Stimulated activated memory B cell treated with anti-CD40 and anti-IgM and Interleukin-4, amounts not matched to agents 10 μg/mL and 1 μg/mL and 100 μg/mL, for 72 hours (primary cell): Measurements from ENCODE around the gene CFAP61.

Experiments
- ATAC-seq: fragments of 150-1000 bp; cut with Tn5 transposase; 2 replicates; pipeline ENCODE4 v1.10.0; 2021
- H3K27ac Mint-ChIP-seq: one replicate; pipeline ENCODE4 v1.8.0; 2022; ENCODE audit warnings: mild to moderate bottlenecking, mixed read lengths
- H3K27me3 Mint-ChIP-seq: one replicate; pipeline ENCODE4 v1.8.0; 2022; ENCODE audit warnings: mixed read lengths
- H3K36me3 Mint-ChIP-seq: one replicate; pipeline ENCODE4 v1.8.0; 2022; ENCODE audit warnings: mixed read lengths
- H3K4me1 Mint-ChIP-seq: one replicate; pipeline ENCODE4 v1.8.0; 2022; ENCODE audit warnings: mixed read lengths
- H3K4me3 Mint-ChIP-seq: one replicate; pipeline ENCODE4 v1.8.0; 2022; ENCODE audit warnings: mild to moderate bottlenecking, moderate library complexity, mixed read lengths
- H3K9me3 Mint-ChIP-seq: one replicate; pipeline ENCODE4 v1.8.0; 2022; ENCODE audit warnings: mixed read lengths

The CFAP61 gene

GRCh38 chr20:20253744-20254330 lies 201.5 kb downstream of the CFAP61 start:
- Mint-ChIP-seq H3K9me3 (no peaks in the 10 kb centered on the region), H3K4me3 (no peak overlapping the region), H3K27ac (no peak overlapping the region), H3K27me3 (peaks cover 66% of the 10 kb centered on the region), H3K4me1 (no peaks in the 10 kb centered on the region), H3K36me3 (no peaks in the 10 kb centered on the region)
- ATAC-seq: no peak

GRCh38 chr20:20255099-20255498 lies 202.8 kb downstream of the CFAP61 start:
- Mint-ChIP-seq H3K36me3 (no peaks in the 10 kb centered on the region), H3K4me3 (no peak overlapping the region), H3K9me3 (no peaks in the 10 kb centered on the region), H3K27me3 (peaks cover 64% of the 10 kb centered on the region), H3K4me1 (no peaks in the 10 kb centered on the region), H3K27ac (no peak overlapping the region)
- no peak for ATAC-seq

GRCh38 chr20:20259533-20259932 lies 207.2 kb downstream of the CFAP61 start:
- Mint-ChIP-seq H3K4me1 (no peaks in the 10 kb centered on the region), H3K27me3 (peaks cover 37% of the 10 kb centered on the region), H3K9me3 (no peaks in the 10 kb centered on the region), H3K36me3 (no peaks in the 10 kb centered on the region), H3K4me3 (no peak overlapping the region), H3K27ac (no peak overlapping the region)
- no peak for ATAC-seq

GRCh38 chr20:20261159-20261558 lies 208.8 kb downstream of the CFAP61 start:
- no peak for ATAC-seq
- Mint-ChIP-seq H3K4me3 (no peak overlapping the region), H3K36me3 (no peaks in the 10 kb centered on the region), H3K4me1 (no peaks in the 10 kb centered on the region), H3K27me3 (peaks cover 21% of the 10 kb centered on the region), H3K27ac (no peak overlapping the region), H3K9me3 (no peaks in the 10 kb centered on the region)

- Mint-ChIP-seq H3K9me3 (no peaks in the 10 kb centered on the region), H3K27ac (no peak overlapping the region), H3K4me3 (no peak overlapping the region), H3K4me1 (no peaks in the 10 kb centered on the region), H3K27me3 (peaks cover 15% of the 10 kb centered on the region), H3K36me3 (no peaks in the 10 kb centered on the region)
- ATAC-seq: no peak
Measured at GRCh38 chr20:20265210-20265609, 212.9 kb downstream of the CFAP61 start.

- ATAC-seq: no peak
- H3K27ac Mint-ChIP-seq: no peak overlapping the region
- H3K4me1 Mint-ChIP-seq: no peaks in the 10 kb centered on the region
- H3K9me3 Mint-ChIP-seq: no peaks in the 10 kb centered on the region
- no peaks in the 10 kb centered on the region for H3K36me3 Mint-ChIP-seq
- peaks cover 17% of the 10 kb centered on the region for H3K27me3 Mint-ChIP-seq
- no peak overlapping the region for H3K4me3 Mint-ChIP-seq
Measured at GRCh38 chr20:20266552-20266951, 214.2 kb downstream of the CFAP61 start.

- H3K27ac Mint-ChIP-seq: no peak overlapping the region
- H3K4me3 Mint-ChIP-seq: no peak overlapping the region
- no peaks in the 10 kb centered on the region for H3K9me3 Mint-ChIP-seq
- H3K36me3 Mint-ChIP-seq: no peaks in the 10 kb centered on the region
- no peaks in the 10 kb centered on the region for H3K4me1 Mint-ChIP-seq
- no peak for ATAC-seq
- peaks cover 19% of the 10 kb centered on the region for H3K27me3 Mint-ChIP-seq
Measured at GRCh38 chr20:20267685-20268370, 215.5 kb downstream of the CFAP61 start.

- H3K4me3 Mint-ChIP-seq: no peak overlapping the region
- no peak overlapping the region for H3K27ac Mint-ChIP-seq
- H3K27me3 Mint-ChIP-seq: peaks cover 19% of the 10 kb centered on the region
- no peaks in the 10 kb centered on the region for H3K9me3 Mint-ChIP-seq
- no peaks in the 10 kb centered on the region for H3K4me1 Mint-ChIP-seq
- no peak for ATAC-seq
- H3K36me3 Mint-ChIP-seq: no peaks in the 10 kb centered on the region
Measured at GRCh38 chr20:20271271-20271670, 218.9 kb downstream of the CFAP61 start.

- Mint-ChIP-seq H3K27me3 (peaks cover 16% of the 10 kb centered on the region), H3K9me3 (no peaks in the 10 kb centered on the region), H3K36me3 (no peaks in the 10 kb centered on the region), H3K4me3 (no peak overlapping the region), H3K27ac (no peak overlapping the region), H3K4me1 (no peaks in the 10 kb centered on the region)
- ATAC-seq: no peak
Measured at GRCh38 chr20:20272686-20273085, 220.4 kb downstream of the CFAP61 start.

GRCh38 chr20:20273286-20273685 lies 221.0 kb downstream of the CFAP61 start:
- H3K4me1 Mint-ChIP-seq: no peaks in the 10 kb centered on the region
- H3K4me3 Mint-ChIP-seq: no peak overlapping the region

GRCh38 chr20:20274821-20275220 lies 222.5 kb downstream of the CFAP61 start:
- no peak for ATAC-seq
- no peak overlapping the region for H3K27ac Mint-ChIP-seq

More at GRCh38 chr20:20273286-20273685, 221.0 kb downstream of the CFAP61 start:
- no peaks in the 10 kb centered on the region for H3K36me3 Mint-ChIP-seq
- no peak overlapping the region for H3K27ac Mint-ChIP-seq
- H3K27me3 Mint-ChIP-seq: peaks cover 22% of the 10 kb centered on the region
- no peak for ATAC-seq
- no peaks in the 10 kb centered on the region for H3K9me3 Mint-ChIP-seq

GRCh38 chr20:20275636-20276035 lies 223.3 kb downstream of the CFAP61 start:
- no peak for ATAC-seq
- H3K36me3 Mint-ChIP-seq: no peaks in the 10 kb centered on the region
- H3K9me3 Mint-ChIP-seq: peaks cover 3% of the 10 kb centered on the region
- H3K27me3 Mint-ChIP-seq: peaks cover 27% of the 10 kb centered on the region
- H3K4me3 Mint-ChIP-seq: no peak overlapping the region
- H3K27ac Mint-ChIP-seq: no peak overlapping the region
- no peaks in the 10 kb centered on the region for H3K4me1 Mint-ChIP-seq

More at GRCh38 chr20:20274821-20275220, 222.5 kb downstream of the CFAP61 start:
- Mint-ChIP-seq H3K27me3 (peaks cover 27% of the 10 kb centered on the region), H3K36me3 (no peaks in the 10 kb centered on the region), H3K9me3 (peaks cover under 1% of the 10 kb centered on the region), H3K4me3 (no peak overlapping the region), H3K4me1 (no peaks in the 10 kb centered on the region)

GRCh38 chr20:20276811-20277530 lies 224.6 kb downstream of the CFAP61 start:
- H3K9me3 Mint-ChIP-seq: peaks cover 3% of the 10 kb centered on the region
- ATAC-seq: no peak
- no peaks in the 10 kb centered on the region for H3K4me1 Mint-ChIP-seq
- H3K27ac Mint-ChIP-seq: no peak overlapping the region
- peaks cover 19% of the 10 kb centered on the region for H3K27me3 Mint-ChIP-seq
- H3K36me3 Mint-ChIP-seq: no peaks in the 10 kb centered on the region
- no peak overlapping the region for H3K4me3 Mint-ChIP-seq

GRCh38 chr20:20277894-20278335 lies 225.6 kb downstream of the CFAP61 start:
- Mint-ChIP-seq H3K4me3 (no peak overlapping the region), H3K36me3 (no peaks in the 10 kb centered on the region), H3K27ac (no peak overlapping the region), H3K9me3 (peaks cover 3% of the 10 kb centered on the region), H3K27me3 (peaks cover 19% of the 10 kb centered on the region), H3K4me1 (no peaks in the 10 kb centered on the region)
- ATAC-seq: no peak

- H3K27ac Mint-ChIP-seq: no peak overlapping the region
- no peaks in the 10 kb centered on the region for H3K4me1 Mint-ChIP-seq
- H3K4me3 Mint-ChIP-seq: no peak overlapping the region
- H3K9me3 Mint-ChIP-seq: peaks cover 2% of the 10 kb centered on the region
- no peaks in the 10 kb centered on the region for H3K36me3 Mint-ChIP-seq
- ATAC-seq: no peak
- peaks cover 52% of the 10 kb centered on the region for H3K27me3 Mint-ChIP-seq
Measured at GRCh38 chr20:20286061-20286460, 233.7 kb downstream of the CFAP61 start.

- Mint-ChIP-seq H3K4me3 (no peak overlapping the region), H3K27me3 (peaks cover 39% of the 10 kb centered on the region), H3K27ac (no peak overlapping the region), H3K9me3 (peaks cover 2% of the 10 kb centered on the region), H3K36me3 (no peaks in the 10 kb centered on the region), H3K4me1 (no peaks in the 10 kb centered on the region)
- ATAC-seq: no peak
Measured at GRCh38 chr20:20289331-20289730, 237.0 kb downstream of the CFAP61 start.
